ENCODE measurements around the gene ZDHHC6. TPM values are rescaled to one million over a fixed set of nuclear protein-coding genes. Genes with fewer than 3 reads are reported as not detected.

ZDHHC6 gene
- total RNA-seq, 1 experiment from 2014 or later: 88.5 TPM

DNA sequence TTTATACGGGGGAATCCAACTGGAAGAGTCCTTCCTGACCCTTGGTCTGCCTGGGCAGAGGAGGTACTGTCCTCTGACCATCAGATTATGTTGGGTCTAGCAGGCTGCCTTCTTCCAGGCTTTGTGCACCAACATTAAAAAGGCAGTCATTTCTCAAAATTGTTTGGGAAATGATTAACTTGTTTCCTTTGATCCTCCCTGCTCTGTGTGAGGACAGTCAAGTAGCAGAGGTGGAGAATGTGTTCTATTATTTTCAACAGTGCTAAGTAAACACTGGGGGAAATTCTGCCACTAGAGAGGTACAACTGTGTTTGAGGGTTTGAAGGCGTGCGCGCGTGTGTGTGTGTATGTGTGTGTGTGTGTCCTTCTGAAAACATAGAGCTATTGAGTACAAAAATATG lies 52.2 kb downstream of the ZDHHC6 start:
- peaks cover 75% of the 10 kb centered on the region for H3K79me2 ChIP-seq (ENCODE audit: insufficient read depth, low read length)
- no peaks in the 10 kb centered on the region for H3K9me3 ChIP-seq (ENCODE audit: control insufficient read depth in 1 of 2, insufficient read depth in 1 of 2, low read depth in 1 of 2, low read length in 2 of 2)
- intact Hi-C loops (cut with micrococcal nuclease): no loop called here
- TF ChIP-seq SIN3A (IDR thresholded peaks at IDR 0.05; ENCODE audit: low read depth) (no peak), POLR2AphosphoS5 (IDR thresholded peaks at IDR 0.05; ENCODE audit: low read depth, low read length) (peak; percentile 39), RAD21 (IDR thresholded peaks at IDR 0.05; ENCODE audit: low read depth) (no peak), EZH2phosphoT487 (IDR thresholded peaks at IDR 0.05; ENCODE audit: borderline replicate concordance) (no peak), TCF7L2 (IDR thresholded peaks at IDR 0.05; ENCODE audit: borderline replicate concordance, extremely low read depth, insufficient read depth, insufficient read length) (no peak)
- H3K4me1 ChIP-seq (ENCODE audit: control insufficient read depth in 1 of 2, insufficient read depth in 2 of 2, low read length in 2 of 2): peaks cover 70 to 80% of the 10 kb centered on the region in 2 experiments
- RAD21 ChIA-PET (ENCODE audit: low non-redundant PET in 1 of 2, low total read pairs in 2 of 2, uncharacterized antibody in 2 of 2, unreplicated experiment in 2 of 2): no interaction called here
- BruUV-seq (replicated peaks): no TSS peak
- no peaks in the 10 kb centered on the region for H3K27me3 ChIP-seq (ENCODE audit: insufficient read depth, low read length)
- no peak overlapping the region for H3K4me3 ChIP-seq (replicated peaks in 1 of 2; ENCODE audit: low read depth in 1 of 2, low read length in 2 of 2)
- CTCF ChIA-PET: interaction anchor here (1.1 to 1.4 kb wide), 2 partner anchors 40 to 41 kb away, joined by 3 to 4 read pairs; no protein-coding TSS in a partner anchor
- no peaks in the 10 kb centered on the region for H3K9me2 ChIP-seq (ENCODE audit: insufficient read depth)
- DNase-seq (ENCODE audit: low read depth, low spot score) (no peak), ATAC-seq (peak; percentile 33)
- H3K27ac ChIP-seq (ENCODE audit: low read depth, low read length): peak overlapping the region; percentile 62
- H2AFZ ChIP-seq (ENCODE audit: low read depth, low read length, poor library complexity, severe bottlenecking): no peak overlapping the region
- H4K20me1 ChIP-seq (ENCODE audit: insufficient read depth): no peaks in the 10 kb centered on the region
- POLR2A ChIA-PET: interaction anchor here (1.5 to 2.1 kb wide), 5 partner anchors 9 to 20 kb away, joined by 3 to 7 read pairs (median 6); partner anchors contain the start of gene ACSL5
- H3K36me3 ChIP-seq (ENCODE audit: control insufficient read depth in 1 of 2, insufficient read depth in 2 of 2, low read length in 2 of 2): peaks cover 19 to 30% of the 10 kb centered on the region in 2 experiments; a peak in 3 of 4 replicates
- H3K9ac ChIP-seq (ENCODE audit: low read length): peak overlapping the region; percentile 34
- H3K4me2 ChIP-seq (ENCODE audit: low read length): peak overlapping the region; percentile 51

GRCh38 chr10:112393827-112394226 lies 52.9 kb downstream of the ZDHHC6 start:
- TF ChIP-seq FOSL1 (IDR thresholded peaks at IDR 0.05; ENCODE audit: low read depth) (no peak), SRF (IDR thresholded peaks at IDR 0.05; ENCODE audit: low read depth) (no peak), EGR1 (IDR thresholded peaks at IDR 0.05; ENCODE audit: low read depth) (no peak), TCF7L2 (IDR thresholded peaks at IDR 0.05; ENCODE audit: borderline replicate concordance, extremely low read depth, insufficient read depth, insufficient read length) (no peak), JUND (IDR thresholded peaks at IDR 0.05) (no peak), EZH2phosphoT487 (IDR thresholded peaks at IDR 0.05; ENCODE audit: borderline replicate concordance) (no peak), ZFX (IDR thresholded peaks at IDR 0.05) (no peak), RAD21 (IDR thresholded peaks at IDR 0.05; ENCODE audit: low read depth) (no peak), POLR2AphosphoS5 (IDR thresholded peaks at IDR 0.05; ENCODE audit: low read depth, low read length) (no peak), ELF1 (IDR thresholded peaks at IDR 0.05; ENCODE audit: borderline replicate concordance, low read depth) (no peak), SIN3A (IDR thresholded peaks at IDR 0.05; ENCODE audit: low read depth) (no peak)
- TF ChIP-seq, protein P1, sequence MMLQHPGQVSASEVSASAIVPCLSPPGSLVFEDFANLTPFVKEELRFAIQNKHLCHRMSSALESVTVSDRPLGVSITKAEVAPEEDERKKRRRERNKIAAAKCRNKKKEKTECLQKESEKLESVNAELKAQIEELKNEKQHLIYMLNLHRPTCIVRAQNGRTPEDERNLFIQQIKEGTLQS (IDR thresholded peaks at IDR 0.05): no peak
- TF ChIP-seq, protein P2, sequence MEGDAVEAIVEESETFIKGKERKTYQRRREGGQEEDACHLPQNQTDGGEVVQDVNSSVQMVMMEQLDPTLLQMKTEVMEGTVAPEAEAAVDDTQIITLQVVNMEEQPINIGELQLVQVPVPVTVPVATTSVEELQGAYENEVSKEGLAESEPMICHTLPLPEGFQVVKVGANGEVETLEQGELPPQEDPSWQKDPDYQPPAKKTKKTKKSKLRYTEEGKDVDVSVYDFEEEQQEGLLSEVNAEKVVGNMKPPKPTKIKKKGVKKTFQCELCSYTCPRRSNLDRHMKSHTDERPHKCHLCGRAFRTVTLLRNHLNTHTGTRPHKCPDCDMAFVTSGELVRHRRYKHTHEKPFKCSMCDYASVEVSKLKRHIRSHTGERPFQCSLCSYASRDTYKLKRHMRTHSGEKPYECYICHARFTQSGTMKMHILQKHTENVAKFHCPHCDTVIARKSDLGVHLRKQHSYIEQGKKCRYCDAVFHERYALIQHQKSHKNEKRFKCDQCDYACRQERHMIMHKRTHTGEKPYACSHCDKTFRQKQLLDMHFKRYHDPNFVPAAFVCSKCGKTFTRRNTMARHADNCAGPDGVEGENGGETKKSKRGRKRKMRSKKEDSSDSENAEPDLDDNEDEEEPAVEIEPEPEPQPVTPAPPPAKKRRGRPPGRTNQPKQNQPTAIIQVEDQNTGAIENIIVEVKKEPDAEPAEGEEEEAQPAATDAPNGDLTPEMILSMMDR (IDR thresholded peaks at IDR 0.05 in 2 of 3, conservative IDR thresholded peaks at IDR 0.05 in 1 of 3; ENCODE audit: borderline replicate concordance in 1 of 3, insufficient read depth in 1 of 3, low read depth in 2 of 3, low read length in 2 of 3): no peak
- ChIA-PET RAD21 (ENCODE audit: low non-redundant PET in 1 of 2, low total read pairs in 2 of 2, uncharacterized antibody in 2 of 2, unreplicated experiment in 2 of 2) (no interaction called here), POLR2A (interaction anchor here (0.9 to 2.1 kb wide), 4 partner anchors 8 to 20 kb away, joined by 5 to 7 read pairs (median 6); partner anchors contain the start of gene ACSL5), CTCF (interaction anchor here (1.4 kb wide), 1 partner anchor 42 kb away, joined by 4 read pairs; no protein-coding TSS in a partner anchor)
- Histone ChIP-seq H4K20me1 (ENCODE audit: insufficient read depth) (no peaks in the 10 kb centered on the region), H3K9me3 (ENCODE audit: control insufficient read depth in 1 of 2, insufficient read depth in 1 of 2, low read depth in 1 of 2, low read length in 2 of 2) (no peaks in the 10 kb centered on the region), H2AFZ (ENCODE audit: low read depth, low read length, poor library complexity, severe bottlenecking) (no peak overlapping the region), H3K36me3 (ENCODE audit: control insufficient read depth in 1 of 2, insufficient read depth in 2 of 2, low read length in 2 of 2) (peaks cover 15 to 24% of the 10 kb centered on the region in 2 experiments; a peak in 3 of 4 replicates), H3K27me3 (ENCODE audit: insufficient read depth, low read length) (no peaks in the 10 kb centered on the region), H3K4me2 (ENCODE audit: low read length) (peak overlapping the region; percentile 51), H3K4me3 (replicated peaks in 1 of 2; ENCODE audit: low read depth in 1 of 2, low read length in 2 of 2) (no peak overlapping the region), H3K9ac (ENCODE audit: low read length) (peak overlapping the region; percentile 34), H3K79me2 (ENCODE audit: insufficient read depth, low read length) (peaks cover 75% of the 10 kb centered on the region), H3K4me1 (ENCODE audit: control insufficient read depth in 1 of 2, insufficient read depth in 2 of 2, low read length in 2 of 2) (peaks cover 76 to 84% of the 10 kb centered on the region in 2 experiments), H3K27ac (ENCODE audit: low read depth, low read length) (peak overlapping the region; percentile 62), H3K9me2 (ENCODE audit: insufficient read depth) (no peaks in the 10 kb centered on the region)
- ATAC-seq: no peak
- DNase-seq (ENCODE audit: low read depth, low spot score): no peak
- intact Hi-C loops (cut with micrococcal nuclease): no loop called here
- no TSS peak for BruUV-seq (replicated peaks)

Data from HCT116 (cell line).